BE2C (cell line): Measurements from ENCODE around the gene ERO1A.
"Not testable (repeated sequence)": the region's sequence is repeated elsewhere in the genome, so short reads cannot be mapped to it uniquely, and the experiment has no call there.

Source experiments
- DNase-seq: peaks from one replicate; pipeline ENCODE4 v3.0.0-alpha.2; 2020
- H3K27me3 ChIP-seq: fragments of 250-450 bp; sonication (Bioruptor Pico); 2 replicates; pipeline ENCODE4 v1.5.1; 2020; ENCODE audit warnings: mild to moderate bottlenecking
- H3K36me3 ChIP-seq: fragments of 250-450 bp; sonication (Bioruptor Pico); 2 replicates; pipeline ENCODE4 v1.5.1; 2020; ENCODE audit warnings: mild to moderate bottlenecking
- H3K4me1 ChIP-seq: fragments of 250-450 bp; sonication (Bioruptor Pico); 2 replicates; pipeline ENCODE4 v1.5.1; 2020
- H3K4me3 ChIP-seq: 2 replicates; pipeline ENCODE4 v1.5.1; 2011; ENCODE audit warnings: low read depth, low read length
- H3K9me3 ChIP-seq: fragments of 250-450 bp; sonication (Bioruptor Pico); 2 replicates; pipeline ENCODE4 v1.5.1; 2020
- CTCF ChIP-seq: IDR thresholded peaks from 2 replicates; pipeline ENCODE4 v1.5.1; 2012; ENCODE audit warnings: mild to moderate bottlenecking, low read depth, low read length

The ERO1A gene

GRCh38 chr14:52730709-52731111 lies 35.4 kb upstream of the ERO1A start:
- H3K36me3 ChIP-seq = peaks cover 21% of the 10 kb centered on the region
- no peak for TF ChIP-seq CTCF
- no peaks in the 10 kb centered on the region for H3K27me3 ChIP-seq
- peaks cover 4% of the 10 kb centered on the region for H3K4me1 ChIP-seq
- H3K9me3 ChIP-seq = no peaks in the 10 kb centered on the region
- peak overlapping the region; percentile 97 for H3K4me3 ChIP-seq
- no peak for DNase-seq

- peak; percentile 100 for DNase-seq
- Histone ChIP-seq H3K9me3 (no peaks in the 10 kb centered on the region), H3K36me3 (peaks cover 27% of the 10 kb centered on the region), H3K4me3 (peak within 1 kb of the TSS; percentile 97), H3K4me1 (no peaks in the 10 kb centered on the region; the same call in none of the 2 replicates), H3K27me3 (no peaks in the 10 kb centered on the region)
- no peak for TF ChIP-seq CTCF
Observed at GRCh38 chr14:52729925-52730708, 34.8 kb upstream of the ERO1A start, which contains the start of gene STYX. Gene STYX (plus strand): TSS chr14:52730166. CDS start chr14:52730475, 309 bp downstream.

- DNase-seq = no peak
- Histone ChIP-seq H3K27me3 (no peaks in the 10 kb centered on the region), H3K4me3 (peak overlapping the region; percentile 36; the same call in 1 of the 2 replicates), H3K4me1 (no peaks in the 10 kb centered on the region; the same call in 1 of the 2 replicates), H3K36me3 (peaks cover 33% of the 10 kb centered on the region), H3K9me3 (no peaks in the 10 kb centered on the region)
- no peak for TF ChIP-seq CTCF
Observed at GRCh38 chr14:52729585-52729924, 34.2 kb upstream of the ERO1A start.

- H3K4me3 ChIP-seq, H3K4me1 ChIP-seq, H3K9me3 ChIP-seq, H3K27me3 ChIP-seq, DNase-seq: not testable (repeated sequence)
- peaks cover 38% of the 10 kb centered on the region for H3K36me3 ChIP-seq
Observed at GRCh38 chr14:52729035-52729434, 33.7 kb upstream of the ERO1A start.

- not testable (repeated sequence) for H3K4me3 ChIP-seq, H3K4me1 ChIP-seq, DNase-seq, H3K27me3 ChIP-seq, H3K9me3 ChIP-seq
- H3K36me3 ChIP-seq = peaks cover 53% of the 10 kb centered on the region
Observed at GRCh38 chr14:52727509-52727908, 32.2 kb upstream of the ERO1A start.

- H3K36me3 ChIP-seq = peaks cover 82% of the 10 kb centered on the region
- no peak for DNase-seq
- no peaks in the 10 kb centered on the region for H3K9me3 ChIP-seq
- H3K27me3 ChIP-seq = no peaks in the 10 kb centered on the region
- no peaks in the 10 kb centered on the region; the same call in 1 of the 2 replicates for H3K4me1 ChIP-seq
- H3K4me3 ChIP-seq = no peak overlapping the region
- no peak for TF ChIP-seq CTCF
Observed at GRCh38 chr14:52724360-52724644, 28.9 kb upstream of the ERO1A start.

GRCh38 chr14:52723514-52724359 lies 28.4 kb upstream of the ERO1A start:
- H3K4me1 ChIP-seq = no peaks in the 10 kb centered on the region
- TF ChIP-seq CTCF = no peak
- no peak for DNase-seq
- no peaks in the 10 kb centered on the region for H3K27me3 ChIP-seq
- H3K4me3 ChIP-seq = no peak overlapping the region
- peaks cover 82% of the 10 kb centered on the region for H3K36me3 ChIP-seq
- H3K9me3 ChIP-seq = no peaks in the 10 kb centered on the region
